Stimulated activated naive CD8-positive, alpha-beta T cell treated with anti-CD3 and anti-CD28 coated beads, Interleukin-15, amount 100 ng/mL, for 72 hours (primary cell): Measurements from ENCODE around the gene CLSTN1.
"Not testable (repeated sequence)": the region's sequence is repeated elsewhere in the genome, so short reads cannot be mapped to it uniquely, and the experiment has no call there.

Source experiments
- ATAC-seq: fragments of 150-1000 bp; cut with Tn5 transposase; 2 replicates; pipeline ENCODE4 v1.10.0; 2021; ENCODE audit warnings: mild to moderate bottlenecking, moderate library complexity
- DNase-seq, 2 donors: peaks; one replicate each; pipeline ENCODE4 v3.0.0; 2021 to 2022
- H3K27ac Mint-ChIP-seq, 2 donors: one replicate each; pipeline ENCODE4 v1.8.0; 2022; ENCODE audit warnings: mild to moderate bottlenecking in 2 of 2, mixed read lengths in 2 of 2, moderate library complexity in 2 of 2
- H3K27me3 Mint-ChIP-seq: one replicate; pipeline ENCODE4 v1.8.0; 2022; ENCODE audit warnings: mixed read lengths
- H3K4me1 Mint-ChIP-seq: one replicate; pipeline ENCODE4 v1.8.0; 2022; ENCODE audit warnings: mild to moderate bottlenecking, mixed read lengths
- H3K4me3 Mint-ChIP-seq, 2 donors: one replicate each; pipeline ENCODE4 v1.8.0; 2022; ENCODE audit warnings: mild to moderate bottlenecking in 2 of 2, mixed read lengths in 2 of 2, moderate library complexity in 1 of 2
- H3K9me3 Mint-ChIP-seq, 2 donors: one replicate each; pipeline ENCODE4 v1.8.0; 2022; ENCODE audit warnings: mixed read lengths in 2 of 2

CLSTN1 gene

DNA sequence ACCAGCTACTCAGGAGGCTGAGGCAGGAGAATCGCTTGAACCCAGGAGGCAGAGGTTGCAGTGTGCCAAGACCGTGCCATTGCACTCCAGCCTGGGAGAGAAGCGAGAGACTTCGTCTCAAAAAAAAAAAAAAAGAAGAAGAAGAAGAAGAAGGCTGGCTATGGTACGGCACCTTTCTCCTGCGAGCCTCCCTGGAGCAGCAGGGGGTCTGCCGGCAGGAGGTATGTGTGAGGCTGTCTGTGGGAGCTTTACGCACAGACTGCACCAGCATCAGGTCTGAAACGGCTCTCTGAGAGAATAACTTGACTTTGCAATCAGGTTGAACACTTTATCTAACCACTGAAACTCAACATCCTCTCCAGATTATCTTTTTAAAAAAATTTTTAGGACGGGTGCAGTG, 44.9 kb downstream of the CLSTN1 start:
- DNase-seq: no peak
- Mint-ChIP-seq H3K9me3 (no peaks in the 10 kb centered on the region), H3K4me3 (no peak overlapping the region), H3K27me3 (no peaks in the 10 kb centered on the region), H3K27ac (peak overlapping the region in 1 of 2 donors; percentile 34), H3K4me1 (peaks cover 19% of the 10 kb centered on the region)
- no peak for ATAC-seq

GRCh38 chr1:9776685-9777084, 47.1 kb downstream of the CLSTN1 start:
- Mint-ChIP-seq H3K27me3 (no peaks in the 10 kb centered on the region), H3K27ac (no peak overlapping the region), H3K4me3 (no peak overlapping the region), H3K9me3 (no peaks in the 10 kb centered on the region), H3K4me1 (peaks cover 19% of the 10 kb centered on the region)
- no peak for ATAC-seq
- no peak for DNase-seq

- no peak overlapping the region for H3K4me3 Mint-ChIP-seq
These were observed 48.8 kb downstream of the CLSTN1 start for GRCh38 chr1:9774712-9775679.

DNA sequence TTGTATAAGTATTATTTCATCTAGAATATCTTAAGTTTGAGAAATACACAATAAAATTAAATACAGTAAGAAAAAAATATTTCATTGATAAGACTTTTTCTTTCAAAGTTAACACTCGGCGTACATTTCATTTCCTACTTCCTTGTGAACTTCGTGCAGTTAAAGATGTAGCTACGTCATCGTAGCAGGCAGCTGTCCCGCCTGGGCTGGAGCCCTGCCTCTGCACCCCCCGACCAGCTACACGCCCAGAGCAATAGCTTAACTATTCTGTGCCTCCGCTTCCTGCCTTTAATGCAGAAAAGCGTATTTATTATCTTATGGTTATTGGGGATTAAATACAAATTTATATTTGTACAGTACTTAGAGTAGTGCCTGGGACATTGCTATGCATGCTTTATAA, 53.5 kb downstream of the CLSTN1 start:
- no peaks in the 10 kb centered on the region for H3K9me3 Mint-ChIP-seq
- ATAC-seq (no peak), DNase-seq (no peak)
- no peaks in the 10 kb centered on the region for H3K27me3 Mint-ChIP-seq
- no peak overlapping the region for H3K27ac Mint-ChIP-seq
- no peak overlapping the region for H3K4me3 Mint-ChIP-seq
- peaks cover 9% of the 10 kb centered on the region for H3K4me1 Mint-ChIP-seq

More at GRCh38 chr1:9774712-9775679, 48.8 kb downstream of the CLSTN1 start:
- no peak for DNase-seq
- Mint-ChIP-seq H3K4me1 (peaks cover 19% of the 10 kb centered on the region), H3K27me3 (no peaks in the 10 kb centered on the region), H3K27ac (peak overlapping the region in 1 of 2 donors; percentile 89), H3K9me3 (no peaks in the 10 kb centered on the region)
- ATAC-seq: no peak

- no peaks in the 10 kb centered on the region for H3K27me3 Mint-ChIP-seq
- no peak for ATAC-seq
- H3K27ac Mint-ChIP-seq: no peak overlapping the region
- peaks cover 12% of the 10 kb centered on the region for H3K4me1 Mint-ChIP-seq
- no peaks in the 10 kb centered on the region for H3K9me3 Mint-ChIP-seq
- H3K4me3 Mint-ChIP-seq: no peak overlapping the region
- no peak for DNase-seq
These were observed 54.8 kb downstream of the CLSTN1 start for GRCh38 chr1:9768983-9769382.

DNA sequence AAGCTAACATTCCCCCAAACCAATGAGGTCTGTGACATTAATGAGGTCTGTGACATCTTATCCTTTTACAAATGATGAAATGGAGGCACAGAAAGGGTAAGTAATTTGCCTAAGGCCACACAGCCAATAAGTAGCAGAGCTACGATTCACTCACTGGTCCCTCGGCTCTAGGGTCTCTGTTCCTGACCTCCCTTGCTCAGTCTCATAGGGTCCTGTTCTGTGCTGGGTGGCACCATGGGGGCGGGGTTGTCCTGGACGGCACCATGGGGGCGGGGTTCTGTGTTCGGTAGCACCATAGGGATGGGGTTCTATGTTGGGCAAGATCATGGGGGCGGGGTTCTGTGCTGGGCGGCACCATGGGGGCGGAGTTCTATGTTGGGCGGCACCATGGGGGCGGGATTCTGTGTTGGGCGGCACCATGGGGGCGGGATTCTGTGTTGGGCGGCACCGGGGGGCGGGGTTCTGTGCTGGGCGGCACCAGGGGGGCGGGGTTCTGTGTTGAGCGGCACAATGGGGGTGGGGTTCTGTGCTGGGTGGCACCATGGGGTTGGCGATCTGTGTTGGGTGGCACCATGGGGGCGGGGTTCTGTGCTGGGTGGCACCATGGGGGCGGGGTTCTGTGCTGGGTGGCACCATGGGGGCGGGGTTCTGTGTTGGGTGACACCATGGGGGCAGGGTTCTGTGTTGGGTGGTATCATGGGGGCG, 55.6 kb downstream of the CLSTN1 start:
- no peak overlapping the region for H3K4me3 Mint-ChIP-seq
- DNase-seq: no peak
- peaks cover 17% of the 10 kb centered on the region for H3K4me1 Mint-ChIP-seq
- ATAC-seq: peak; percentile 54
- H3K27me3 Mint-ChIP-seq: no peaks in the 10 kb centered on the region
- peak overlapping the region in 1 of 2 donors; percentile 74 for H3K27ac Mint-ChIP-seq
- H3K9me3 Mint-ChIP-seq: no peaks in the 10 kb centered on the region

DNA sequence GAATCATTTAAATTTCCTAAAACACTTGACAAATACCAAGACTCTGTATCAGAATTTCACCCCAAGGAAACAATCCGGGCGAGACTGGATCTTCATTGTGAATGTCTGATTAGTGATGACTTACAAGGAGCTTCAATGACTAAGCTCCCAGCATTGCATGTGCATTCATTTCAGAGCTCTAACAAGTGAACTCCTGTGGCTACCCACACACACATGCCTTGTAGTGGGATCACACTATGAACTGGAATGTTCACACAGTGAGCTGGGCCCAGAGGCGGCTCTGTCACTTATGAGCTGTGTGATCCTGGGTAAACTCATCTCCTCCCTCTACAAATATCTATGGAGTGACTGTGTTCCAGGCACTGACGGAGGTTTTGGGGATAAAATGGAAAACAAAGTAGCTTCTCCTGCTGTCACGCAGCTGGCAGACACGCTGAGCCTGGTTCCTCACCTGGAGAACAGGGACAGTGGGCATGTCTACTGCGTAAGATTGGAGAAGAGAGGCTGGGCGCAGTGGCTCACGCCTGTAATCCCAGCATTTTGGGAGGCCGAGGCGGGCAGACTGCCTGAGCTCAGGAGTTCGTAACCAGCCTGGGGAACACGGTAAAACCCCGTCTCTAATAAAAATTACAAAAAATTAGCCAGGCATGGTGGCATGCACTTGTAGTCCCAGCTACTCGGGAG, 56.9 kb downstream of the CLSTN1 start:
- Mint-ChIP-seq H3K4me3 (no peak overlapping the region), H3K4me1 (peaks cover 17% of the 10 kb centered on the region), H3K9me3 (no peaks in the 10 kb centered on the region), H3K27me3 (no peaks in the 10 kb centered on the region), H3K27ac (no peak overlapping the region)
- no peak for DNase-seq
- ATAC-seq: no peak

GRCh38 chr1:9764550-9764949, 59.2 kb downstream of the CLSTN1 start:
- Mint-ChIP-seq H3K9me3 (no peaks in the 10 kb centered on the region), H3K4me3 (no peak overlapping the region), H3K27me3 (no peaks in the 10 kb centered on the region), H3K4me1 (peaks cover 17% of the 10 kb centered on the region), H3K27ac (no peak overlapping the region)
- ATAC-seq (no peak), DNase-seq (no peak)

DNA sequence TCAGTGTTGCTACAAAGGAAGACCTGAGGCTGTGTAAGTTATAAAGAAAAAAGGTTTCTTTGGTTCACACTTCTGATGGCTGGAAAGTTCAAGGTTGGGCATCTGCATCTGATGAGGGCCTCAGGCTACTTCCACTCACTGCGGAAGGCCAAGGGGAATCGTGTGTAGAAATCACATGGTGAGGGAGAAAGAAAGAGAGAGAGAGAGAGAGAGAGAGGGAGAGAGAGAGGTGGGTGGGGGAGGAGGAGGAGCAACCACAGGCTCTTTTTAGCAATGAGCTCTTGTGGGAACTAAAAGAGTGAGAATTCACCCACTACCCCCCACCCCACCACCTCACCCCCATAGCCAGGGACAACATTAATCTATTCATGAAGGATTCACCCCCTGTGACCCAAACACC, 59.9 kb downstream of the CLSTN1 start:
- no peaks in the 10 kb centered on the region for H3K9me3 Mint-ChIP-seq
- no peak for ATAC-seq
- no peak overlapping the region for H3K27ac Mint-ChIP-seq
- H3K4me3 Mint-ChIP-seq: no peak overlapping the region
- no peak for DNase-seq
- H3K27me3 Mint-ChIP-seq: no peaks in the 10 kb centered on the region
- H3K4me1 Mint-ChIP-seq: peaks cover 17% of the 10 kb centered on the region

DNA sequence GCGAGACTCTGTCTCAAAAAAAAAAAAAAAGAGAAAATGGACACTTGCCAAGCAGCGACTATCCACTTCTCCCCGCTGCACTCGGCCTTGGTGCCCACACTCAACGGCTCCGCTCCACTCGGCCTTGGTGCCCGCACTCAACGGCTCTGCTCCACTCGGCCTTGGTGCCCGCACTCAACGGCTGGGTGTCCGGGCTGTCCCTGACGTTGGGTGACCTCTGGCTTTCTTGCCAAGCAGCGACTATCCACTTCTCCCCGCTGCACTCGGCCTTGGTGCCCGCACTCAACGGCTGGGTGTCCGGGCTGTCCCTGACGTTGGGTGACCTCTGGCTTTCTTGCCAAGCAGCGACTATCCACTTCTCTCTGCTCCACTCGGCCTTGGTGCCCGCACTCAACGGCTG, 61.3 kb downstream of the CLSTN1 start:
- not testable (repeated sequence) for H3K9me3 Mint-ChIP-seq, H3K4me3 Mint-ChIP-seq, ATAC-seq, H3K27me3 Mint-ChIP-seq, DNase-seq
- Mint-ChIP-seq H3K4me1 (peaks cover 11% of the 10 kb centered on the region), H3K27ac (peak overlapping the region in 1 of 2 donors; percentile 54)

DNA sequence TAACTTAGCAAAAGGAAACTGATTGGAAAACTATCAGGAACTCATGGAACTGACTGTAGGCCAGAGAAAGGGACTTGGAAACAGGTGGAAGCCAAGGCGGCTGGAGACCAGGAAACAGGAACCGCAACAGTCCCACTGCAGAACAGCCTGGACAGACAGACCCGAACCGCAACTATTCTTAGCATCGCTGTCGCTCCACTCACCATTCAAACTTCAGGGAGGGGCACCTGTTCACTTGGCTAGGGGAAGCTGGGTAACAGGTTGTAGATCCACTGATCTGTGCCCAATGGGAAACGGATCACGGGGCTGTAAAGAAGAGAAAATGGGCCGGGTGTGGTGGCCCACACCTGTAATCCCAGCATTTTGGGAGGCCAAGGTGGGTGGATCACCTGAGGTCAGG, 61.9 kb downstream of the CLSTN1 start:
- DNase-seq: no peak
- no peak for ATAC-seq
- Mint-ChIP-seq H3K4me1 (peaks cover 11% of the 10 kb centered on the region), H3K27ac (no peak overlapping the region), H3K9me3 (no peaks in the 10 kb centered on the region), H3K27me3 (no peaks in the 10 kb centered on the region), H3K4me3 (no peak overlapping the region)

GRCh38 chr1:9760824-9761223, 62.9 kb downstream of the CLSTN1 start:
- Mint-ChIP-seq H3K27me3 (no peaks in the 10 kb centered on the region), H3K4me1 (peaks cover 11% of the 10 kb centered on the region), H3K4me3 (no peak overlapping the region), H3K27ac (no peak overlapping the region), H3K9me3 (no peaks in the 10 kb centered on the region)
- DNase-seq: no peak
- no peak for ATAC-seq

- Mint-ChIP-seq H3K4me1 (peaks cover 10% of the 10 kb centered on the region), H3K27ac (no peak overlapping the region), H3K4me3 (no peak overlapping the region), H3K9me3 (no peaks in the 10 kb centered on the region), H3K27me3 (no peaks in the 10 kb centered on the region)
- DNase-seq (no peak), ATAC-seq (no peak)
These were observed 63.8 kb downstream of the CLSTN1 start for GRCh38 chr1:9759939-9760338.

- no peak for ATAC-seq
These were observed 65.1 kb downstream of the CLSTN1 start for GRCh38 chr1:9758559-9759121.

DNA sequence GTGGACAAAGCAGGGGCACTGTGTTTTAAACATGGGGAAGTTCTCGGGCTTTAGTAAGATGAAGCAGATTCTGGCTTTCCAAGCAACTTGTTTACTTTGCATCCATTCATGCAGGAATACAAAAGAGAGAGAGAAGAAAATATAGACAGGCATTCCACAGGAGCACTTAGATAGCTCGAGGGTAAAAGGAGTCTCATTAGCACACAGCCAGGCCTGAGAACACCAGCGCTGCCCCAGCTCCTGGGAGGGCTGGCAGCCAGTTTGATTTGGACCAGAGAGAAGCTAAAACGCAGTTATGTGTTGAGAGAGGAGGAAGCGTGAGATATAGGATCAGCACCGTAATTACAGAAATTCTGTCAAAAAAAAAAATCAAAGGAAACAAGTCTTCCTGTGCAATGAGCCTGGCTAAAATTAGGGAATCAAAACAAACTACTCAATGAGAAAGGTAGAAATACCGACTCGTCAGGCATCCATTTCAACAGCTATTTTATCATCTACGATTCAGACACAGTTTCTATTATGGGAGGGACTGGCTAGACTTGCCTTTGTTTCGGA, 68.2 kb downstream of the CLSTN1 start:
- Mint-ChIP-seq H3K4me3 (no peak overlapping the region), H3K9me3 (no peaks in the 10 kb centered on the region), H3K27ac (no peak overlapping the region), H3K27me3 (no peaks in the 10 kb centered on the region), H3K4me1 (peaks cover 6% of the 10 kb centered on the region)
- no peak for ATAC-seq
- DNase-seq: no peak

More at GRCh38 chr1:9758559-9759121, 65.1 kb downstream of the CLSTN1 start:
- no peaks in the 10 kb centered on the region for H3K9me3 Mint-ChIP-seq
- DNase-seq: no peak
- H3K4me1 Mint-ChIP-seq: peaks cover under 1% of the 10 kb centered on the region
- peak overlapping the region in 1 of 2 donors; percentile 52 for H3K27ac Mint-ChIP-seq
- no peak overlapping the region for H3K4me3 Mint-ChIP-seq
- H3K27me3 Mint-ChIP-seq: no peaks in the 10 kb centered on the region
